Fibroblast of villous mesenchyme (primary cell): ENCODE results near the gene AP2S1. TPM values are rescaled to one million over a fixed set of nuclear protein-coding genes. Genes with fewer than 3 reads are reported as not detected.

Experiments used
- DNase-seq: peaks from one replicate; pipeline ENCODE4 v3.0.0-alpha.2; 2010; ENCODE audit warnings: low read depth
- H3K4me3 ChIP-seq: 2 replicates; pipeline ENCODE4 v1.5.1; 2011; ENCODE audit warnings: low read depth, mild to moderate bottlenecking, low read length
- CTCF ChIP-seq: IDR thresholded peaks from 2 replicates; pipeline ENCODE4 v1.5.1; 2012; ENCODE audit warnings: low read depth, mild to moderate bottlenecking, low read length; ENCODE audit not compliant: insufficient read depth
- total RNA-seq: library from RNA; depleted of rRNA; stranded (reverse); fragments of >200 nt; gene quantifications from 2 replicates; pipeline ENCODE4 v1.2.3, GENCODE V29; 2012

Gene AP2S1
- total RNA-seq, 1 donor: 113 TPM

DNA sequence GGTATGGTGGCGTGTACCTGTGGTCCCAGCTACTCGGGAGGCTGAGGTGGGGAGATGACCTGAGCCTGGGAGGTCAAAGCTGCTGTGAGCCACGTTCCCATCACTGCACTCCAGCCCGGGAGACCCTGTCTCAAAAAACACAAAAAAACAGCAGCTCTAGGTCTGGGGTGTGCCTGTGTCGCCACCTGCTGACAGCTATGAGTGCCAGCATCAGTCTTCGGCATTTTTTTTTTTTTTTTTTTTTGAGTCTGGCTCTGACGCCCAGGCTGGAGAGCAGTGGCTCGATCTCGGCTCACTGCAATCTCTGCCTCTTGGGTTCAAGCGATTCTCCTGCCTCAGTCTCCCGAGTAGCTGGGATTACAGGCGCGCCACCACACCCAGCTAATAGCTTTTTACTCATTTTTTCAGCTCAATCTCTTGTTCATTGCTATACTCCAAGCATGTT, 10.1 kb downstream of the AP2S1 start:
- peak; percentile 80 for DNase-seq

GRCh38 chr19:46839752-46840497, 10.7 kb downstream of the AP2S1 start:
- no peak for TF ChIP-seq CTCF
- no peak for DNase-seq
- H3K4me3 ChIP-seq: no peak overlapping the region

More for the DNA sequence above, 10.1 kb downstream of the AP2S1 start:
- TF ChIP-seq CTCF: peak; percentile 83
- no peak overlapping the region for H3K4me3 ChIP-seq

GRCh38 chr19:46838160-46838559, 12.5 kb downstream of the AP2S1 start:
- H3K4me3 ChIP-seq: no peak overlapping the region
- TF ChIP-seq CTCF: no peak
- no peak for DNase-seq

DNA sequence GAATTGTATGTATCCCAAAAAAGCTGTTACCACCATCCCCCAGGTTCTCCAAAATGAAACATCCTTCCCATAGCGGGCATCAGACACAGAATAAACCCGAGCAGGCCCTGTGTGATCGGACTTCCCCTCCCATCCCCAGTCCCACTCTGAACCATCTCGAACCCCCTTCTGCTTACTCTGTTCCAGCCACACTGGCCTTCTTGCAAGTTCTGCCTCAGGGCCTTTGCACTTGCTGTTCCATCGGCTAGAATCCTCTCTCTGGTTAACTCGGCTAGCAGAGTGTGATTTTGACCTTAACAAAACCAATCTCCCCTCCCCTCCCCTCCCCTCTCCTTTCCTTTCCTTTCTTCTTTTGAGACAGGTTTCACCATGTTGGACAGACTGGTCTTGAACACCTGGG, 15.7 kb downstream of the AP2S1 start:
- DNase-seq: no peak
- H3K4me3 ChIP-seq: no peak overlapping the region
- TF ChIP-seq CTCF: no peak

GRCh38 chr19:46834121-46834520, 16.5 kb downstream of the AP2S1 start:
- H3K4me3 ChIP-seq: no peak overlapping the region
- DNase-seq: no peak
- TF ChIP-seq CTCF: no peak

GRCh38 chr19:46830864-46831263, 19.8 kb downstream of the AP2S1 start:
- H3K4me3 ChIP-seq: no peak overlapping the region
- DNase-seq: no peak
- TF ChIP-seq CTCF: no peak

DNA sequence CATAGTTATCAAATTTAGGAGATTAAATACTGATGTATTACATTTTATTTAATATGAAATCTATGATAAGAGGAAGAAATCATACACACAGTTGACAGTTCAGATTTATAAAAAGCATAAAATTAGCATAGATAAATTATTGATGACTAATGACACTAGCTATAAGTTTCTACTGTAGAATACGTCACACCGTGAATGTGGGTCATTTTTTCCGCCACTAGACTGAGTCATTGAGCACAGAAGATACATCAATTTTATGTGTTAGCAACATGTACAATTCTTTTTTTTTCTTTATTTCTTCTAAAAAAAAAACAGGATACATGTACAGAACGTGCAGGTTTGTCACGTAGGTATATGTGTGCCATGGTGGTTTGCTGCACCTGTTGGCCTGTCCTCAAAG, 22.2 kb downstream of the AP2S1 start:
- no peak for TF ChIP-seq CTCF
- peak; percentile 72 for DNase-seq
- H3K4me3 ChIP-seq: no peak overlapping the region
